SKM-1 treated with dmso at 0.1 percent for 144 hours (cell line): ENCODE results near the gene TMEM107.
A peak's percentile ranks its signal among the peaks of the same experiment; 100 is the strongest.

Experiments
- DNase-seq: peaks from one replicate; lab custom pipeline; 2025; ENCODE audit not compliant: unreplicated experiment; lab: John Stamatoyannopoulos, UW

The TMEM107 gene

DNA sequence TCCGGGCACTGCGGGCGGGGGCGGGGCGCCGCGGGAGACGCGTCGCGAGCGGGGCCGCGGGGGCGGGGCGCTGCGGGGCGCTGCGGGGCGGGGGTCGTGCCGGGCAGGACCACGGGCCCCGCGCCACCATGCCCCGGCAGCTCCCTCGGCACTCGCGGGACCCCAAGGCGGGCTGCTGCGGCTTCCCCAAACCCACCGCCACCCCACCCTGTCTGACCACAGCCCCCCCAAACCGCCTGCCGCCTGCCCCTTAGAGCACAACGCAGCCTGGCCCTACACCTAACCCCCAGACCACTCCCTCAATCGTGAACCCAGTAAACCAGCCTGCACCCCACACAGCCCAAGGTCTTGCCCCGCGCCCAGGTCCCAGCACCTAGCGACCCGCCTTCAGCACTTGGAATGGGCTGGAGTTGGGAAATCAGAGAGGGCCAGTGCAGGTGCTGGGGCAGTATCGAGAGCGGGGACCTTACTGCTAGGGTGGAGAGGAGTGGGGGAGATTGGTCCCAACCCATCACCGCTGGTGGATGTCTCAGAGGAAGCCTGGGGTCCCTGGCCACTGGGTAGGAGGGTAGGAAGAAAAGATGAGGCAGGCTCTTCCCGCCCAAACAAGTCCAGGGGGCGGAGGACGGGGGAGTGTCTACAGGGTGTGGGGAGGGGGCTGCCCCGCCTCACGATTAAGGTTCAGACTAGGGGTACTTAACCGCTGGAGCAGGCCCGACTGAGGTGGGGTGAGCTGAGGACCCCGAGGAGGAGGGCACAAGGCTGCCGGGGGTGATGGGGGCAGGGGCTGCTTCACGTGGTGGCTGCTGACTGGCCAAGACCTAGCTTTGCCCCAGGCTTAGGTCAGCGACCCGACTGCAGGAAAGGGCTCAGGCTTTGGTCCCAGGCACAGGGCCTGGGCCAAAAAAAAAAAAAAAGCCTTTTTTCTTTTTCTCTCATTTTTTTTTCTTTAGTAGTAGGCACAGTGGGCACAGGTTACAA, 12.9 kb downstream of the TMEM107 start:
- DNase-seq: no peak

DNA sequence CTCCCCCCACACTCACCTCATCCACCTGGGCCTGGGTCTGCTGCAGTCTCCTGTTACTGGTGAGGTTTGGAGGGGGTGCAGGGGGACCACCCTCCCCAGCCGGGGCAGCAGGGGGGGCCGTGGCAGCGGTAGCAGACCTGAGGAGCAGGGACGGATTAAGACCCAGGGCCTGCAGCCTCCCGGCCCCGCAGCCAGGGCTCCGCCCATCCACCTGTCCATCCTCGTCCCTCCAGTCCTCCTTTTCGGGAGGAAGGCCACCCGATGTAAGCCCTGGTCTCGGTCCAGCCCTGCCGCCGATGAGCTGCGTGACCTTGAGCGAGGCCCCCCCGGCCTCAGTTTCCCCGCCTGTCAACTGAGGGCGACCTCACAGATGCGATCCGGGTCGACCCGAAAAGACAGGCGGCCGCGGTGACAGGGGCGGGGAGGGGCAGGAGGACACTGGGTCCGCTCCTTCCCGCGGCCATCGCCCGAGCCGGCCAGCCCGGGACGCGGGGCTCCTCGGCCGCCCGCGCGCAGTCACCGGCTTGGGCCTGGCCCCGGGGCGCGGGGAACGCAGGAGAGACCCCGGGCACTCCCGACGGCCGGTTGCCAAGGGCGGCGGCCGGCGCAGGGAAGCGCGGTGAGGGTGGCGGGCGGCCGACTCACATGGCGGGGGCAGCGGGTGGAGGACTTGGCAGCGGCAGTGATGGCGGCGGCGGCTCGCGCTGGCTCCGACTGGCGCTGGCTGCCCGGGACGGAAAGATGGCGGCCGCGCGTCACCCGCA, 13.8 kb downstream of the TMEM107 start, which contains the start of gene VAMP2:
Gene VAMP2 (minus strand): TSS at position 716 of the 764 bp plus-strand sequence. CDS start 69 bp downstream, at position 647.
- DNase-seq: no peak

DNA sequence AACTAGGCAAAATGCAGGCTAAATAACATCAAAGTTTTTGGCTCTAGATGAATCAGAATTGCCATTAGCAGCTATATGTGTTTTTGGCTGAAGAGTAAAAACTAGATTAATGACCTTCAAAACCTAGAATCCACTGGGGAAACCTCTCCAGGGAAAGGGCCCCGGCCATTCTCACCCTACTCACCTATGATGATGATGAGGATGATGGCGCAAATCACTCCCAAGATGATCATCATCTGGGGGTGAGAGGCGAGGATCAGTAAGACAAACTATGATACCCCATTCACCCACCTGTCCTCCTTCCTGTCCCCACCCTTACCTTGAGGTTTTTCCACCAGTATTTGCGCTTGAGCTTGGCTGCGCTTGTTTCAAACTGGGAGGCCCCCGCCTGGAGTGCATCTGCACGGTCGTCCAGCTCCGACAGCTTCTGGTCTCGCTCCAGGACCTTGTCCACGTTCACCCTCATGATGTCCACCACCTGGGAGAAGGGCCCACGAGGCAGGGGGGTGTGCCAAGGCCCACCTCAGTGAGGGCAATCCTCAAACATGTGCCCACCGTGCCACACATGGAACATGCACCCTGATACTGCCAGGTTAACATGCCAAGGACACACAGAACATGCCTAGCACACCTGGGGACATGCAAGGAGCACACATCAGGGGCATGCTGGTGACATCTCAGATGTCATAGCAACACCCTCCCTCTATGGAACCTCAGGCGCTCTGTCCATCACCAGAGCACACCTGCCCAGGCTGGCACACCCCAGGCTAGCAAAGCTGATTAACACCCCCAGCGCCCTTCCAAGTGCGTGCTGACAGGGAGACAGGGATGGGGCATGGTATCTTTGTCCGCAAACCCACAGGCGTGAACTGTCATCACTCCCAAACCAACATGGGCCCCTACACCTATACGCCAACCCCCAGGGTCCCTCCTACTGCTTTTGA, 14.6 kb downstream of the TMEM107 start:
- DNase-seq: no peak

DNA sequence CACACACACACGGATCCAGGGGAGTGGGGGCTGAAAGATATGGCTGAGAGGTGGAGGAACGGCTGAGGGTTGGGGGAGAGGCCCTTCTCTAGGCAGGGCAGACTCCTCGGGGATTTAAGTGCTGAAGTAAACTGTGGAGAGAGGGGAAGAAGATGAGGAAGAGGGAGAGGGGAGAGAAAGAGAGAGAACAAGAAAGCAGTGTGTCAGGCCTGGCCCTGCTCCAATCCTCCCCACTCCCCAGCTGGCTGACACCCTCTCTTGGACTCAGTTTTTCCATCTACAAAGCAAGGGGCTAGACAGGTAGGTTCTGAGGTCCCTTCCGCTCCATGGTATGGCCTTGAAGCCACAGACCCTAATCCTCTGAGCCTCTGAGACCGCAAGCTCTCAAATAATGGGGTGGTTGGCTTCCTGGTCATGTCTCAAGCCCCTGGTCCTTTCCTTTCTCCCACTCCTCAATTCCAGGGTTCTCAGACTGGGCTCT, 15.4 kb downstream of the TMEM107 start:
- DNase-seq: no peak

DNA sequence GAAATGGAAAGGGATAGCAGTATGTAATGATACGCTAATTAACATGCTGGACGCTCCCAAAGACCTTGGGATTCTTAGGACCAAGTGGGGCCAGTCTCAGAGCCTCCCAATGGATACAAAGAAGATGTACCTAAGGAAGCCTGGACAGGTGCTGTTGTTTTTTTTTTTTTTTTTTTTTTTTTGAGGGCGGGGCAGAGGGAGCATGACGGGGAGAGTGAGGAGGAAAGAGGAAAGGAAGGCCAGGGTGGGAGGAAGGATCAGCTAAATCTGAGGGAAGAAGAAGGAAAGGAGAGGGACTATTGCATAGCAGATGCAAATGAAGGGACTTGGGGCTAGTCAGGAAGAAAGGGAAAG, 16.0 kb downstream of the TMEM107 start:
- DNase-seq: no peak

DNA sequence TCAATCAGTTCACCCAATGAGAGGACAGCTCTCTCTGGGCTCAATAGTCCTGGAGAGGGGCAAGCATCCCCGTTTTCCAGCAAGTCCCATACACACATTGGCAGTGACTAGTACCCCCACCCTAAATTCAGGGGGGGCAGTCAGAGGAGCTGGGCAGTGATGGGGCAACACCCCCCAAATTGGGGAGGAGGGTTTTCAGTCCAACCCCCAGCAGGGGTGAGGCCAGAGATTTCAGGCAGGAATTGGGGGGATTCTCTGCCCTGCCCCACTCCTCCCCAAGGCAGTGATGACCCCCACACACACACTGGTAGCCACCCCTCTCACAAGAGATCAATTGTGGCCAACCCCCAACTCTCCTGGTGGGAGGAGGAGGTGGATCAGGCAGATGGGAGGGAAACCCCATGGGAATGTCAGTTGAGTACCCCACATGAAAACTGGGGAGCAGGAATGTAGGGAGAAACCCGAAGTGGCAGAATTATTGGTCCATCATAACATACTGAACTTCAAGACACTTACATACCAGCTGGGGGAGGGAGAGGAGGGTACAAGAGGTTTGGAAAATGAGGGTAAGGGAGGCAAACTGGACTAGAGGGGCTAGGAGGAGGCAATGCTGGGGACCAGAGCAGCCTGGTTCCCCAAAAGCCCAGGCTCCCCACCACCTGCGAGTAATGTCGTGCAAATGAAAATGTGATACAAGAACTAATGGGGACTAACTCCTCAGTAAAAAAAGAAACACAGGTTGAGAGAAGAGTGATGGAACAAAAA, 16.5 kb downstream of the TMEM107 start:
- no peak for DNase-seq

DNA sequence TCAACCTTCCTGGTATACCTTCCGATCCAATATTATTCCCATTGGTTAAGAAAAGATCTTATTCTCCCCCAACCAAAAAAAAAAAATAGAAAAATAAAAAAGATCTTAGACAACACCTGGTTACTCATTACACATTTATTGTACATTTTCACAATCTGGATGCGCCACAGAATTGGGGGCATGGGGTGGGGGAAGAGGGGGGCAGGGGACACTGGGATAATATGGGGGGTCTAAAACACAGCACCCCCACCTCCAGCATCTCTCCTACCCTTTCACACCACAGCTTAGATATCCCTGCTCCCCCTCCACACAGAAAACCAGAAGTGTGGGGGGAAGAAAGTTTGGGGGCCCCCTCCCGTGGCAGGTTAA, 17.2 kb downstream of the TMEM107 start:
- no peak for DNase-seq

DNA sequence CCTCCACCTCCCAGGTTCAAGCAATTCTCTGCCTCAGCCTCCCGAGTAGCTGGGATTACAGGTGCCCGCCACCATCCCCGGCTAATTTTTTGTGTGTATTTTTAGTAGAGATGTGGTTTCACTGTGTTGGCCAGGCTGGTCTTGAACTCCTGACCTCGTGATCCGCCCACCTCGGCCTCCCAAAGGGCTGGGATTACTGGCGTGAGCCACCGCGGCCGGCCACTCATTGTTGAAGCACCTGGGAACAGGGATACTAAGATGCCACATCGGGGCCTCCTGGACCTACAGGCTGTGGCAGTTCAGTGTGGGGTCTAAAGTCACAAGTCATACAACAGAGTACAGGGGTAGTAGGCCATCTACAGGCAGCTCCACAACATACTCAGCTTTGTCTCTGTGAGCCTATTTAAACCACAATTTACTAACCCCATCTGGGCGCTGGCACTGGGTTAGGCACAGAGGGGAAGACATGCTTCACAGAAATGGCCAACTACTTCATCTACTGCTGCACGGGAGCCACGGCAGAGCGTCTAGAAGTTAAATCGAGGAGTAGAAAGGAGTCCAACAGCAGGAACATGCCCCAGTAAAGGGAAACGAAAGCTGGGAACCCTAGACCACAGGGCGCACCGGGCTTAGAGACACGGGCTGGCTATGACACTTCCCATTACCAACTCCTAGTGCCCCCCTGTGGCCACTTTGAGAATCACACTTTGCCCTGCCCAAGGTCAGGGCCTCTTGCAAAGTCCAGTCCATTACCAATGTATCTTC, 17.7 kb downstream of the TMEM107 start:
- DNase-seq: peak; percentile 35

DNA sequence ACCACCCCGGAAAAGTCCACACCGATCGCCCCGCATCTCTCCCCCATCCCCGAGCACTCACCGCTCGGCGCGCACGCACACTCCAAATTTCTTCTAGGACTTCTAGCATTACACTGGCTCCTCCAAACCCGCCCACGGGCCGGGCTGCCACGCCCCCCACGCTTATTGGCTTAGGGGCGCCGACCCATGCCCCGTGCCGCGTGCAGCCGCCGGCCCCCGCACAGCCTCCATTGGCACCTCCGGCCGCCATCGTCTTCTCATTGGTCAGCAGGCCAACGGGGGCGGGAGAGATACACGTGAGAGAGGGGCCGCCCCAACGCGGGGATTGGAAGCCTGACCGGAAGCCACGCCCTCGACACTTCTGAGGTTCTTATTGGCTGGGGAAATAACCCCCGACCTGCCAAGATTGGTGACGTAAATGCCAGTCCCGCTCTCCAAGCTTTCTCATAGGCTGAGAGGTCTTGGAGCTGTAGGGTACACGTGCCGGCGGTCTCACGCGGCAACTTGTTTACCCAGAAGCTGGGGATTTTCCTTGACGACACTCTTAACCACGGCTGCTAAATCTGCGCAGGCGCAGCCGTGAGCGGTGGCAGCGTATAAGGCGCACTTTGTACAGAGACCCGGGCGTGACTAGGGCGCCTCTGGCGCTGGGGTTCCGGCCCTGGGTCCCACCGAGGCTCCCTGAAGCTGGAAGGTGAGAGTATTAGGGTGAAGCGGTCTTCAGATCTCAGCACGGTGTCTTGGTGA, 19.8 kb downstream of the TMEM107 start:
- peak; percentile 95 for DNase-seq

DNA sequence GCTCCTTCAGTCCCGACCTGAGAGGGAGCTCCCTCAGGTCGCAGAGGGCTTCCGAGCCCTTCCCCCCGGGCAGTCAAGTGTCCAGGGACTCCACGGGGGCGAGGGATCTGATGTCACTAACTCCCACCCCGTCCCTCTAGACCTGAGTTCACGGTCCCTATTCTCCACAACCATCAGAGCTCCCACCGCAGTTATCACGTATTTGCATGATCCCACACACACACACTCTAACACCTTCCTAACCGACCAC, 20.3 kb downstream of the TMEM107 start:
- no peak for DNase-seq

DNA sequence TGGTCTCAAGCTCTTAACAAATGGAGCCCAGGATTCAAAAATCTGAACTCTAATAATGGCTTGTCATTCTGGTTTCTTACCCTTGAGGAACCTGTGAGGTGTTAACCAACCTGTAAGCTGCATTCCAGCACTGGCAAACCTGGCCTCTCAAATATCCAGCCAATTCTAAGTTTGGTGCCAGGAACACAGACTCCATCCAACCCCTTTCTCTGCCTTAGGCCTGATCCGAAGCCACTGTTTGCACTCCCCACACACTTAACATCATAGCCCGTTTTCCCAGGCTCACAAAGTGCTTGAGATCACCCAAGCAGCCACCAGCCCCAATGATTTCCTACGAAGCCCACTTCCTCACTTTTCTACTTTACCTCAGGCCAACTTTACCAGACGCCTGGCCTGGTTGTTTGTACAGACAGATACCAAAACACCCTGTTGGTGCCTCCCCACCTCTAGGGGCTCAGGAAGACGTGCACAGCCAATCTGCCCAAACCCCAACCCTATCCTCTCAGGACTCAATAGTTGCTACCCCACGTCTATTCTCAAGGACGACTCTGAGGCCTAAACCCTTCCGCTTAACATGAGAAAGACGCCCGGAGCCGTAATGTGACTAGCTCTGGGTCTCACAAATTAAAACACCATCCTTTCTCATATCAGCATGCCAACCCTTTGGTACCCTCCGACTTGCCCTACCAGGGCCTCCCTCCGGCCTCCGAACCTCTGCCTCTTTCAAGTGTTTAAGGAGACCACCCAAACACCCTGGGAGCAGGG, 20.8 kb downstream of the TMEM107 start:
- no peak for DNase-seq

DNA sequence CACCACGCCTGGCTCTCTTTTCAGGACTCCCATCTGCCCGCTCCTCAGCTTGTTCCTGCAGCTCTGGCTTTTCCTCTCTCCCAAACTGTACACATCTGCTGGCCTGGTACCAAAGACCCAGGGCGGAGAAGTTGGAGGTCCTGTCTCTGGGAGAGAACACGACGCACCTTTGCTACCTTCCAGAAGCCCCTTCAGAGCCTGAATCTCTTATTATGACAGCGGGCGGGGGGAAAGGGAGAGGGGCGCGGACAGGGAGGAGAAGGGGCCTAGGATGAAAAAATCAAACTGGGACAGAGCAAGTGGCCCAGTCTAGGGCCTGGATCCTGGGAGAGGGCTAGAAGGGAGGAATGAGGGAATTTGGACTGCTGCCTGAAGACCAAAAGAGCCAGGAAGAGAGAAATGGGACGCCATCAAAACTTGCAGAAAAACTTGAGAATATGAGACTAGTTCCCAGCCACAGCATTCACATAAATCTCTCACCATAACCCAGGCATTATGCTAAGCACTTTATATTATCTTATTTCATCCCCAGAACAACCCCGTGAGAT, 21.5 kb downstream of the TMEM107 start:
- DNase-seq: no peak

DNA sequence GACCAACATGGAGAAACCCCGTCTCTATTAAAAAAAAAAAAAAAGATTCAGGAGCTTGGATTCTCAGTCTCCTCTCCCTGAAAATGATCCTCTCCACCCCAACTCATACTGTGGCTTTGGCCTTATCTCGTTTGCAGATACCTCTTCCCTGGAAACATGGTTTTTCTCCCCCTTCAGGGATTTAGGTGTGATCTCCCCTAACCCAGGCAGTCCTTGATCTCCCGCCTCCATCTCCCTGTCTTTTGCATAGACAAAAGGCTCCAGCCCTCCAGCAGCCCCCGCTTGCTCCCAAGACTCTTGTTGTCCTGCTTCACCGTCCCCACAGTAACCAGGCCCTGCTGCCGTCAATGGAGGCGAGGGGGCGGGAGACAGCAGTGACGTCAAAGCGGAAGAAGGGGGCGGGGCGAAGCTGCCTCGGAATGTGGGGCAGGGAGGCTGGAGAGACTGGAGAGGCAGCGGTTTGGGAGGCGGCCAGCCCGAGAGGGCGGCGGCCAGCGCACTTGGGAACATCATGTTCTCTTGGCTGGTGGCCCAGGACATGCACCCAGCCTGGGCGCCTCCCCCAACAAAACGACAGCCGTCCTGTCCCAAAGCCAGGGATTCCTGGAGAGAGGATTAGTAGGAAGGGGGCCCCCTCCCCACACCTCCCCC, 22.1 kb downstream of the TMEM107 start:
- DNase-seq: peak; percentile 16

DNA sequence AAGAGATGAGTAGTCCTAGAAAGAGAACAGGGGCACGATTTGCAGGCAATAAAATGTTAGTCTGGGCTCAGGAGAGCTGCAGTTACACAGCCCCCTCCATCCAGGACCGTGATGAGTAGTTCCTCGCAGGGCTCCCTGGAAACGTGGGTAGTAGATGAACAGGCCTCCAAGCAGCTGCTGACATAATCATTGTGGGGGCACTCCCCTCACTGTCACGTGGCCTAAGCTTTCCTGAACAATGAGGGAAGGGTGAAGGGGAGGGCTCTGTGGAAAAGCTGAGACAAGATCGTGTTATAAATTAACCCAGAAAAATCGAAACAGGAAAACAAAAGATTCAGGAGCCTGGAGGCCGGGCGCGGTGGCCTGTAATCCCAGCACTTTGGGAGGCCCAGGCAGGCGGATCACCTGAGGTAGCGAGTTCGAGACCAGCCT, 22.6 kb downstream of the TMEM107 start:
- DNase-seq: no peak

DNA sequence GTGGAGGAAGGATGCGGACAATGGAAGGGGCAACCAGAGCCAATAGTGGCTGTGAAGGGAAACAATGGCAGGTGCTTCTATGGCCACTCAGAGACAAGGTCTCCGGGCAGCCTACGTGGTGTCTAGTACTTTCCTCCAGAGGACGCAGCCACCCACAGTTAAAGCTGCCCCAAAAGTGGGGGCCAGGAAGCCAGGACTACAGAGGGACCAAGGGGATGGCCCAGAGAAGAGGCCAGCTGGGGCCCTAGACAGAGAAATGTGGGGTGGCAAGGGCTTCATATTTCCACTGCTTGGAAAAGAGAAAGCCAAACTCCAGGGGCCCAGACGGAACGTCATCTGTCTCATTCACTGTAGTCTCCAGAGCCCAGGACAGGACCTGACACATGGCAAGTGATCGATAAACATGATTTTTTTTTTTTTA, 23.1 kb downstream of the TMEM107 start:
- no peak for DNase-seq

DNA sequence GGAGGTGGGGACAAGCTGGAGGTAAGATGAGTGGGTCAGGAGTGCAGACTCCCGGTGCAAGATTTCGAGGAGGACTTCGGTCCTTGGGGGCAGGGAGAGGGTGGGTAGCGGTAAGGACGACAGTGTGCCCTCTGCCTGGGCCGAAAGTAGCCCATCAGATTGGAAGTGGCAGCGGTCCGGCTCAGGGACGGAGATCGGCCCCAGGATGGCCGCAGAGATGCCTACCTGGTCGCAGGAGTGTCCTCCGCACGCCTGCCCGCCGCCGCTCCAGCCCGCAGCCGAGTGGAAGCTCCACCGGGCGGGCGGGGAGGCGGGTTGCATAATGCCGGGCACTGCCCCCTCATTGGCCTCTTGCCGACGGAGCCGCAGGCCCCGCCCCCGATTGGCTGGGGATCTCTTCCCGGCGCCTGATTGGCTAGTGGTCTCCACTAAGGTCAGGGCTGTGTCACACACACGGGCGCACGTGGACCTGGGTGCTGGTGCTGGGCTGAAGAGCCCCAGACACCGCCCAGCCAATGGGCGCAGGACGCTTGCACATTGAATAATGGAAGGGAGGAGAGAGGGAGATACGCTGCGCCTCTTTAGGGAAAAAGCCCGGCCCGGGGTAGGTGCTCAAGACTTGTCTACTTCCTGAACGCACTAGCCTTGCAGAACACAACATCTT, 23.9 kb downstream of the TMEM107 start, which contains the start of gene PER1:
Gene PER1 (minus strand): TSS at position 293 of the 664 bp plus-strand sequence. CDS start 1,698 bp downstream, outside the sequence.
- DNase-seq: peak; percentile 64
